HCT116 (cell line): Measurements from ENCODE around the gene HLCS. TPM values are rescaled to one million over a fixed set of nuclear protein-coding genes. Genes with fewer than 3 reads are reported as not detected.

Experiments used
- ATAC-seq: fragments of 200-7000 bp; cut with Tn5 transposase; 2 replicates; pipeline ENCODE4 v1.9.1; 2020; ENCODE audit warnings: mild to moderate bottlenecking, moderate library complexity
- BruUV-seq: library from RNA; stranded (reverse); fragments of 400-500 nt; replicated peaks from 2 replicates; lab custom pipeline; 2021; lab: Mats Ljungman, UMichigan
- CTCF ChIA-PET: fragments of 300-600 bp; sonication (Branson Sonifier 250); formaldehyde crosslinking; loops from one replicate; lab custom pipeline; 2021; ENCODE audit warnings: antibody characterized with exemption; lab: Charles Lee
- POLR2A ChIA-PET: fragments of 300-600, 350-600 bp; sonication (Branson Sonifier 250); formaldehyde crosslinking; loops from one replicate; lab custom pipeline; 2021; ENCODE audit warnings: antibody characterized with exemption; lab: Charles Lee
- RAD21 ChIA-PET, 2 experiments: fragments of 300-600 bp; sonication (Branson Sonifier 250); formaldehyde crosslinking; loops; one replicate each; lab custom pipeline; 2023; ENCODE audit warnings: low total read pairs in 2 of 2; ENCODE audit not compliant: uncharacterized antibody in 2 of 2, unreplicated experiment in 2 of 2, low non-redundant PET in 1 of 2; lab: Charles Lee
- DNase-seq: peaks from one replicate; pipeline ENCODE4 v3.0.0-alpha.2; 2010; ENCODE audit warnings: low read depth, low spot score
- H2AFZ ChIP-seq: fragments of 200-600 bp; shearing (Covaris generic), sonication (generic); 2 replicates; pipeline ENCODE4 v1.6.1; 2017; ENCODE audit warnings: low read depth, mixed run types, mixed read lengths, antibody characterized with exemption, low read length; ENCODE audit not compliant: poor library complexity, severe bottlenecking
- H3K27ac ChIP-seq: 2 replicates; pipeline ENCODE4 v1.5.1; 2012; ENCODE audit warnings: low read depth, low read length
- H3K27me3 ChIP-seq: fragments of 200-600 bp; sonication (generic); 2 replicates; pipeline ENCODE4 v1.6.1; 2016; ENCODE audit warnings: mixed run types, low read length, mixed read lengths; ENCODE audit not compliant: insufficient read depth
- H3K36me3 ChIP-seq, 2 experiments: fragments of 200-500 bp in 1 of 2; fragments of 200-600 bp in 1 of 2; sonication (Bioruptor generic) in 1 of 2; sonication (generic) in 1 of 2; 2 replicates each; pipeline versions ENCODE4 v1.5.1 to v1.6.1; 2014 to 2016; ENCODE audit warnings: low read length in 2 of 2, inconsistent platforms in 1 of 2, mixed read lengths in 1 of 2, mixed run types in 1 of 2; ENCODE audit not compliant: insufficient read depth in 2 of 2, control insufficient read depth in 1 of 2
- H3K4me1 ChIP-seq, 2 experiments: fragments of 200-600 bp in 1 of 2; sonication (generic) in 1 of 2; 2 replicates each; pipeline versions ENCODE4 v1.5.1 to v1.6.1; 2012 to 2017; ENCODE audit warnings: low read length in 2 of 2, inconsistent platforms in 1 of 2, mild to moderate bottlenecking in 1 of 2, mixed read lengths in 1 of 2, mixed run types in 1 of 2, moderate library complexity in 1 of 2; ENCODE audit not compliant: insufficient read depth in 2 of 2, control insufficient read depth in 1 of 2
- H3K4me2 ChIP-seq: fragments of 200-600 bp; sonication (generic); 2 replicates; pipeline ENCODE4 v1.6.1; 2017; ENCODE audit warnings: mixed run types, low read length, mixed read lengths
- H3K4me3 ChIP-seq, 2 experiments: fragments of 200-600 bp in 1 of 2; sonication (generic) in 1 of 2; replicated peaks in 1 of 2; 2 replicates each; pipeline ENCODE4 v1.5.1; 2011 to 2016; ENCODE audit warnings: low read length in 2 of 2, control low read depth in 1 of 2, low read depth in 1 of 2, mild to moderate bottlenecking in 1 of 2, mixed read lengths in 1 of 2, mixed run types in 1 of 2
- H3K79me2 ChIP-seq: fragments of 200-600 bp; sonication (generic); 2 replicates; pipeline ENCODE4 v1.6.1; 2017; ENCODE audit warnings: mild to moderate bottlenecking, mixed run types, low read length, moderate library complexity, mixed read lengths; ENCODE audit not compliant: insufficient read depth
- H3K9ac ChIP-seq: fragments of 200-600 bp; sonication (generic); 2 replicates; pipeline ENCODE4 v1.6.1; 2016; ENCODE audit warnings: low read length, mixed read lengths
- H3K9me2 ChIP-seq: fragments of 200-600 bp; sonication (generic), shearing (Covaris generic); 2 replicates; pipeline ENCODE4 v1.6.1; 2017; ENCODE audit warnings: mixed run types, mild to moderate bottlenecking, moderate library complexity; ENCODE audit not compliant: insufficient read depth
- H3K9me3 ChIP-seq, 2 experiments: fragments of 200-500 bp in 1 of 2; fragments of 200-600 bp in 1 of 2; sonication (Bioruptor generic) in 1 of 2; sonication (generic) in 1 of 2; 2 replicates each; pipeline ENCODE4 v1.6.1; 2014 to 2017; ENCODE audit warnings: low read length in 2 of 2, mixed read lengths in 2 of 2, inconsistent platforms in 1 of 2, low read depth in 1 of 2, mild to moderate bottlenecking in 1 of 2, mixed run types in 1 of 2, moderate library complexity in 1 of 2; ENCODE audit not compliant: control insufficient read depth in 1 of 2, insufficient read depth in 1 of 2
- H4K20me1 ChIP-seq: fragments of 200-600 bp; sonication (generic), shearing (Covaris generic); 2 replicates; pipeline ENCODE4 v1.6.1; 2017; ENCODE audit warnings: mixed run types, mild to moderate bottlenecking, moderate library complexity; ENCODE audit not compliant: insufficient read depth
- ATF3 ChIP-seq: IDR thresholded peaks from 2 replicates; pipeline ENCODE4 v1.6.1; 2012
- CBX3 ChIP-seq: IDR thresholded peaks from 2 replicates; pipeline ENCODE4 v1.6.1; 2012; ENCODE audit warnings: low read depth
- CEBPB ChIP-seq: IDR thresholded peaks from 2 replicates; pipeline ENCODE4 v1.6.1; 2012; ENCODE audit warnings: low read depth
- ELF1 ChIP-seq: IDR thresholded peaks from 2 replicates; pipeline ENCODE4 v1.6.1; 2012; ENCODE audit warnings: low read depth, borderline replicate concordance
- EZH2phosphoT487 ChIP-seq: fragments of 200-600 bp; IDR thresholded peaks from 2 replicates; pipeline ENCODE4 v1.6.1; 2018; ENCODE audit warnings: antibody characterized with exemption, borderline replicate concordance
- FOSL1 ChIP-seq: IDR thresholded peaks from 2 replicates; pipeline ENCODE4 v1.6.1; 2012; ENCODE audit warnings: low read depth
- MAX ChIP-seq: IDR thresholded peaks from 2 replicates; pipeline ENCODE4 v1.6.1; 2012
- POLR2A ChIP-seq: IDR thresholded peaks from 2 replicates; pipeline ENCODE4 v1.7.0; 2011; ENCODE audit warnings: borderline replicate concordance; ENCODE audit not compliant: insufficient read depth, insufficient read length; ENCODE audit errors: extremely low read depth
- POLR2AphosphoS5 ChIP-seq: IDR thresholded peaks from 2 replicates; pipeline ENCODE4 v1.6.1; 2011; ENCODE audit warnings: mild to moderate bottlenecking, low read depth, low read length, moderate library complexity
- RAD21 ChIP-seq: IDR thresholded peaks from 2 replicates; pipeline ENCODE4 v1.6.1; 2012; ENCODE audit warnings: low read depth, mild to moderate bottlenecking
- SIN3A ChIP-seq: IDR thresholded peaks from 2 replicates; pipeline ENCODE4 v1.6.1; 2012; ENCODE audit warnings: low read depth
- SP1 ChIP-seq: IDR thresholded peaks from 2 replicates; pipeline ENCODE4 v1.6.1; 2012; ENCODE audit warnings: low read depth
- SRF ChIP-seq: IDR thresholded peaks from 2 replicates; pipeline ENCODE4 v1.6.1; 2012; ENCODE audit warnings: low read depth
- TCF7L2 ChIP-seq: IDR thresholded peaks from 2 replicates; pipeline ENCODE4 v1.7.0; 2011; ENCODE audit warnings: borderline replicate concordance, inconsistent platforms; ENCODE audit not compliant: insufficient read depth, insufficient read length; ENCODE audit errors: extremely low read depth
- YY1 ChIP-seq: IDR thresholded peaks from 2 replicates; pipeline ENCODE4 v1.6.1; 2011; ENCODE audit warnings: low read length, low read depth, moderate library complexity, mild to moderate bottlenecking; ENCODE audit not compliant: insufficient replicate concordance; ENCODE audit errors: extremely low read depth
- ZFX ChIP-seq: fragments of 450-650 bp; IDR thresholded peaks from 2 replicates; pipeline ENCODE4 v1.6.1; 2017
- ZNF274 ChIP-seq: fragments of 200-500 bp; sonication (Bioruptor generic); IDR thresholded peaks from 2 replicates; pipeline ENCODE4 v1.6.1; 2014; ENCODE audit warnings: mild to moderate bottlenecking, low read depth, low read length, inconsistent platforms
- intact Hi-C: fragments of 100-400 bp; cut with micrococcal nuclease; formaldehyde crosslinking; loops from 2 replicates; pipeline ENCODE4 v1.10.0; 2022
- total RNA-seq: library from RNA; stranded (reverse); gene quantifications from one replicate; pipeline ENCODE4 v1.2.1, GENCODE V29; 2021; ENCODE audit not compliant: unreplicated experiment
- TF ChIP-seq, protein P1 (sequence below): IDR thresholded peaks from 2 replicates; pipeline ENCODE4 v1.6.1; 2012; ENCODE audit warnings: low read depth

Gene HLCS
- total RNA-seq, 1 experiment from 2014 or later, result 18.5 TPM

- TF ChIP-seq ATF3 (no peak), POLR2A (no peak), ZFX (no peak), ELF1 (no peak), SIN3A (no peak), SRF (no peak), RAD21 (no peak), POLR2AphosphoS5 (no peak)
- TF ChIP-seq, protein P1, sequence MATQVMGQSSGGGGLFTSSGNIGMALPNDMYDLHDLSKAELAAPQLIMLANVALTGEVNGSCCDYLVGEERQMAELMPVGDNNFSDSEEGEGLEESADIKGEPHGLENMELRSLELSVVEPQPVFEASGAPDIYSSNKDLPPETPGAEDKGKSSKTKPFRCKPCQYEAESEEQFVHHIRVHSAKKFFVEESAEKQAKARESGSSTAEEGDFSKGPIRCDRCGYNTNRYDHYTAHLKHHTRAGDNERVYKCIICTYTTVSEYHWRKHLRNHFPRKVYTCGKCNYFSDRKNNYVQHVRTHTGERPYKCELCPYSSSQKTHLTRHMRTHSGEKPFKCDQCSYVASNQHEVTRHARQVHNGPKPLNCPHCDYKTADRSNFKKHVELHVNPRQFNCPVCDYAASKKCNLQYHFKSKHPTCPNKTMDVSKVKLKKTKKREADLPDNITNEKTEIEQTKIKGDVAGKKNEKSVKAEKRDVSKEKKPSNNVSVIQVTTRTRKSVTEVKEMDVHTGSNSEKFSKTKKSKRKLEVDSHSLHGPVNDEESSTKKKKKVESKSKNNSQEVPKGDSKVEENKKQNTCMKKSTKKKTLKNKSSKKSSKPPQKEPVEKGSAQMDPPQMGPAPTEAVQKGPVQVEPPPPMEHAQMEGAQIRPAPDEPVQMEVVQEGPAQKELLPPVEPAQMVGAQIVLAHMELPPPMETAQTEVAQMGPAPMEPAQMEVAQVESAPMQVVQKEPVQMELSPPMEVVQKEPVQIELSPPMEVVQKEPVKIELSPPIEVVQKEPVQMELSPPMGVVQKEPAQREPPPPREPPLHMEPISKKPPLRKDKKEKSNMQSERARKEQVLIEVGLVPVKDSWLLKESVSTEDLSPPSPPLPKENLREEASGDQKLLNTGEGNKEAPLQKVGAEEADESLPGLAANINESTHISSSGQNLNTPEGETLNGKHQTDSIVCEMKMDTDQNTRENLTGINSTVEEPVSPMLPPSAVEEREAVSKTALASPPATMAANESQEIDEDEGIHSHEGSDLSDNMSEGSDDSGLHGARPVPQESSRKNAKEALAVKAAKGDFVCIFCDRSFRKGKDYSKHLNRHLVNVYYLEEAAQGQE, result no peak
These were observed 166.6 kb downstream of the HLCS start (continued) for GRCh38 chr21:36799869-36800268.

GRCh38 chr21:36798491-36798890 is 168.0 kb downstream of the HLCS start:
- no peaks in the 10 kb centered on the region for H3K36me3 ChIP-seq
- no peak overlapping the region for H3K4me2 ChIP-seq
- ATAC-seq, result no peak
- ChIA-PET CTCF (no interaction called here), RAD21 (no interaction called here), POLR2A (no interaction called here)
- no peak overlapping the region for H2AFZ ChIP-seq
- no peak overlapping the region for H3K9ac ChIP-seq
- H3K4me1 ChIP-seq, result no peaks in the 10 kb centered on the region
- no peaks in the 10 kb centered on the region for H3K27me3 ChIP-seq
- peaks cover 0 to 7% of the 10 kb centered on the region in 2 experiments; a peak in 1 of 4 replicates for H3K9me3 ChIP-seq
- no peak for TF ChIP-seq RAD21
- TF ChIP-seq SP1, result no peak
- TF ChIP-seq TCF7L2, result no peak
- no peak for TF ChIP-seq CEBPB
- TF ChIP-seq MAX, result no peak
- no peak for TF ChIP-seq FOSL1
- no peak for TF ChIP-seq ELF1
- TF ChIP-seq SIN3A, result no peak
- no peak for TF ChIP-seq SRF
- no peak for TF ChIP-seq ZFX
- no peak for TF ChIP-seq EZH2phosphoT487
- TF ChIP-seq CBX3, result no peak
- no peak for TF ChIP-seq ZNF274
- no peak for TF ChIP-seq YY1
- TF ChIP-seq POLR2AphosphoS5, result no peak
- H3K79me2 ChIP-seq, result no peaks in the 10 kb centered on the region
- no peaks in the 10 kb centered on the region for H3K9me2 ChIP-seq
- intact Hi-C loops, result no loop called here
- H3K4me3 ChIP-seq, result no peak overlapping the region
- BruUV-seq, result no TSS peak
- H4K20me1 ChIP-seq, result no peaks in the 10 kb centered on the region
- H3K27ac ChIP-seq, result no peak overlapping the region
- DNase-seq, result no peak
